NCI-H1105 (cell line): ENCODE measurements around the gene MAML2.
"Not testable (repeated sequence)": the region's sequence is repeated elsewhere in the genome, so short reads cannot be mapped to it uniquely, and the experiment has no call there.

Experiments used
- DNase-seq: peaks from one replicate; lab custom pipeline; 2025; lab: John Stamatoyannopoulos, UW

Gene MAML2

DNA sequence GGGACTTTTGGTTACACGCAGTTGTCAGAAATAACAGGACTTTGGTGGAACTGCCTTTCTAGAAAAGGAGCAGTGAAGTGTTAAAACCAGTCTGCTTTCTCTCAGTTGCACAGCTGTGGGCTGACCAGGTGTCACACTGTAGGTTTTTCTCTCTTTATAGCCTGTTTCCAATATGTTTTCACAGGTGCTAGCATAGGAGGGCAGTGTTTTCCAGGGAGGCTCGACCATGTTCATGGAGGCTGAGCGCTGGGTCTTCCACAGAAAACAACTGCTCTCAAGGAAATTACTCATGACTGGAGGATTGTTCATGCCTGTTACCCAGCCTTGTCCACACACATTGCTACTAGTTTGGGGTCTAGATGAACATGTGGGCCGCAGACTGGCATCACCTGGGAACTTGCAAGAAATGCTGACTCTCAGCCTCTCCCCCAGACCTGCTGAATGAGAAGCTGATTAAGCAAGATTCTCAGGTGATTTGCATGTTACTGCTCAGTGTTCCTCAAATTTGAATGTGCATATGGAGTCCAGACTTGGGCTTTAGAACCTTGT, 157.7 kb downstream of the MAML2 start:
- DNase-seq, result no peak

DNA sequence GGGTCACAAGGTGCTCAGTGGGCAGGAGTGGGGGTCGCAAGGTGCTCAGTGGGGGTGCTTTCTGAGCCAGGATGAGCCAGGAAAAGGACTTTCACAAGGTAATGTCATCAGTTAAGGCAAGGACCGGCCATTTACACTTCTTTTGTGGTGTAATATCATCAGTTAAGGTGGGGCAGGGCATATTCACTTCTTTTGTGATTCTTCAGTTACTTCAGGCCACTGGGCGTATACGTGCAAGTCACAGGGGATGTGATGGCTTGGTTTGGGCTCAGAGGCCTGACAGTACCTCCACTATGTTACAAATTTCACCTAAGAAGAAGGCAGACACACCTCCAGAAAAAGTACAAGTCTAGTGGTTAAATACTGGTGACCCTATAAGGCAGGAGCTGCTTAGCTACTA, 162.1 kb downstream of the MAML2 start:
- not testable (repeated sequence) for DNase-seq

GRCh38 chr11:96180341-96180740, 162.7 kb downstream of the MAML2 start:
- no peak for DNase-seq

DNA sequence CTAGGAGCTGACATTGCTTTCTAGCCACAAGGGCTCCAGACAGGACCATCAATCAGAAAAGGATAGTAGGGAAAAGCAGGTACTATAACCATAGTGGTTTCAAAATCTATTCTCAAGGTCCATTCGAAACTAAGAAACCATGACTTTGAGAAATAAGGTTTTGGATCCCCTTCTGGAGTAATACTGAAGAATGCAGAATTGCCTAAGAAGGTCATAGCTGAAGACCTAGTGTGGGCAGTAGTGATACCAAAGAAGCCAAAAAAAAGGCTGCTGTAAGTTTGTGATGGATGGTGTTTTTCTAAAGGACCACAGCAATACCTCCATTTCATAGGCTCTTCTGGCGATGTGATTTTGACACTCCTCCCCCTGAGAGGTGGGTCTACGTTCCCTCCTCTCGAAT, 163.1 kb downstream of the MAML2 start:
- no peak for DNase-seq

DNA sequence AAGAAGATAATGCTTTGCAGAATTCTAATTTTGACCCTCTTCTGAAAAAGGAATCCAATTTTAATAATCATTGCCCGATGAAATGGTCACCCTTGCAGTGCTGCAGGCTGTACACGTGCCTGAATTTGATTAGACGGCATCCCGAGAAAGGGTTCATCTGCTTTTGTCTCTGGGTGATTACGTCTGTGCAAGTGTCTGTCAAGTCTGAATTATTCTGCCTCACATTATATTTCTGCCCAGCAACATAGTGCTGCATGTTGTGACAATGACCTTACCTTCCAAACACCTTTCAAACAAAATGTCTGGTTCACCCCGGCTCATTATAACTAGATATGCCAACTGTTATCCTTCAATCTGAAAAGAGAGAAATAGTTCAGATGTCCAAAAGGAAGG, 164.1 kb downstream of the MAML2 start:
- no peak for DNase-seq

DNA sequence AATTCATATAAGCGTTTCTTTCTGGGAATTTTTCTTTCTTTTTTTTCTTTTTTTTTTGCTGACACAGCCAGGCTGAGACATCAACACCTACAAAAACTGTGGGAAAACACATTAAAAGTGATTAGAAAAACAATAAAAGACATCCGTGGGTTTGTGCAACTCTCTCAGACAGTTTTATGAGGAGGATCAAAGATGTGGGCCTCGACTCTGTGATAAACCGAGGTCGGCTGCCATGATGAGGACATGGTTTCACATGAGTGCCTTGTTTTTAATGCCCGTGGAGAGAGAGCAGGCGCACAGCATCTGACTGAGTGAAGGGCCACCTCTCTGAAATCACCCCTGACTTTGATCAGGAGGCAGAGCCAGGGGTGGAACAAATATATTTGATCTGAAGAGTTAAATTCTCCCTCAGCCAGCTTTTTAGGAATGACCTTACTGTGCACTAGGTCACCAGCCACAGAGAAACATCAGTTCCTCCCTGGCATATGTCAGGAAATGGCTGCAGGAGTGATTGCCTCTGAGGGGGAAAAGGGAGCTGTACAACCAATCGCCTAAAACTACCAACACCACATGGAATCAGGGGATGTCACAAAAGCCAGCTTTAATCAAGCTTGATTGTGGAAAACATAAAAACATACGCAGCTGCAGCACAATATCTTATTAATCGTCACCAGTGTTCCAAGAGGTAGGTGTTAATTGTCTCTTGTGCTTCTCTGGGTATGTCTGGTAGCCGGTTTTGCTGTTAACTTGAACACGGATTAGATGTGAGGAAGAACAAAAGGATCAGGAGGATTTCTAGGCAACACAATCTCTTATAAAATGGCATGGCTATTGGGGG, 164.7 kb downstream of the MAML2 start:
- no peak for DNase-seq

DNA sequence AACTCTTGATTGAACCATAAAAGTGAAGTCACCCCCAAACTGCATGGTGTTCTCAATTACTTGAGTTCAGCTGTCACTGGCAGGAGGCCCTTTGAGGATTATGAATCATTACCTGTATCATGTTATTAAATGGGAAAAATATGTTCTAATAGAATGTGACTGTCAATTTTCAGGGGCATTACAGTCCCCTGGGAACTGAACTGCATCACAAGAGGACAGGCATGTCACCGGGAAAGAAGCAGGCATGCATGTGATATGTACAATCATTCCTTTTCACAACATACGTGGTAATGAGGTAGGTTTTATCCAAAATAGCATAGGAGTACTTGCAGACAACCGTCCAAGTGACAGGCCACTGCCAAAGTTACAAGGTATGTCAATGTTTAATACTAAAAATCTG, 165.8 kb downstream of the MAML2 start:
- DNase-seq, result no peak

- DNase-seq, result no peak
These were observed 169.1 kb downstream of the MAML2 start for GRCh38 chr11:96173906-96174305.

GRCh38 chr11:96173422-96173821, 169.6 kb downstream of the MAML2 start:
- DNase-seq, result no peak

DNA sequence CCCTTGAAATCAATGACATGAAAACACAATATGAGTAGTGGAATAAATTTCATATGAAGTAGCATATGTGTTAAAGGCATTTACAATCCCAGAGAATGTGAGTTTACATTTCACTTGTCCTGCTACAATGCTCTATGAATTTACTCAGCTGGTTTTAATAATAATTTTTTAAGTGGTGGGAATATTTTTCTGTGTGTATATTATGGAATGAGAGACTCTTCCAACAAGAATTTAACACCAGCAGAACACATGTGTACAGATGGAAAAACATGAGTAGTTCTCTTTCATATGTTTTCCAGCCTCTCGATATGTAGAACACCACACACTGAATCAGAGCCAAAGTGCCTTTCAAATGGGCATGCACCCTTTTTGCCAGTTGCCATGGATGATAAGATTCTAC, 170.4 kb downstream of the MAML2 start:
- no peak for DNase-seq

GRCh38 chr11:96169250-96169649, 173.7 kb downstream of the MAML2 start:
- DNase-seq, result no peak

- DNase-seq, result no peak
These were observed 174.4 kb downstream of the MAML2 start for GRCh38 chr11:96168623-96169022.

GRCh38 chr11:96167787-96168186, 175.2 kb downstream of the MAML2 start:
- DNase-seq, result no peak

GRCh38 chr11:96167203-96167758, 175.7 kb downstream of the MAML2 start:
- DNase-seq, result no peak

GRCh38 chr11:96162816-96163499, 180.0 kb downstream of the MAML2 start:
- no peak for DNase-seq

DNA sequence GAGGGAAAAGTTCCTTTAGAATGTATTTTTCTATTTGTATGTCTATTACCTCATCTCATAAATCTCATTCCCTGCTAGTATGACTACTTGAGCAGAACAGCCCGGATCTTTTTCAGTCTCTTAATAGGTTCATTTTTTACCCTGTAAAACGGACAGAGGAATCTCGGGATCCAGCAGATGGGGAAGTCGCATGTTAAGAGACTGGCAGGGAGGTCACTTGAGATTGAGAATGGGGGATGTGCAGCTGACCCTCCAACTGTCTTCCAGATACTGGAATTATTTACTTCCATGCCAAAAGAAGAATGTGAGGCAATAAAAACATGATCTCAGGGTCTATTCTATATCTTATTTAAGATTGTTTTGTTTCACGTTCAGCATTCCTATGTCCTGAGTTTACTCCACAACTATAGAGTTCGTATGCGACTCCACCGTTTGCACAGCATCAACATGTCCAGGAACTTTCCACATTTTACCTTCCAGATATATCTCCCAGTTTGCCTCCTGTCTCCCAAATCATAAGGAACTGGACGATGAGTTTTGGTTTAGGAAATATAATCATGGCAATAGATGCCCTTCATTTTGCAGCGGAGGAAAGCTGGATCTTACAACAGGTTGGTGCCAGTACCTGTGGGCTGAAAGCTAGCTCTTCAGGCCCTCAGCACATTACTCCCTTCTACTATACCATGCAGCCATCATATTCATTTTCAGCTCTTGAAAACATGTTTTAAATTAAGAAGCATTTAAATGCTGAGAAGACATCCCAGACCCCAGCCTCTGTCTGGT, 181.5 kb downstream of the MAML2 start:
- no peak for DNase-seq

GRCh38 chr11:96160732-96161306, 182.2 kb downstream of the MAML2 start:
- no peak for DNase-seq

DNA sequence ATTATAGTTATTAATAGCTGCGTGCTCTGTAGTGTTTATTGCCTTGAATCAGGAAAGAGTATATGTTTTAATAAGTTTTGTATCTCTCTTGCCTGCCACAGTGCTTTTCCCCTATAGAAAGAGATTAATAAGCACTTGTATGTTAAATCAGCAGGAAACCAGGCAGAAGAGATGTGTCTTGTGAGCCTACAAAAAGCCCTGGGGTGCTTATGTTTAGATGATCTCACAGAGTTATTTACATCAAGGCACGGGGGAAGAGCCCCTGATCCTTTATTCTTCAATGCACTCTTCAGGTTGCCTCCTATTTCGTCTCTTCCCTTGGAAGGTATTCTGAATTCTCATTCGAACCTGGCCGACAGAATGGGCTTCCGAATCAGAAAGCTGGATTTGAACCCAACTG, 183.0 kb downstream of the MAML2 start:
- DNase-seq, result no peak

DNA sequence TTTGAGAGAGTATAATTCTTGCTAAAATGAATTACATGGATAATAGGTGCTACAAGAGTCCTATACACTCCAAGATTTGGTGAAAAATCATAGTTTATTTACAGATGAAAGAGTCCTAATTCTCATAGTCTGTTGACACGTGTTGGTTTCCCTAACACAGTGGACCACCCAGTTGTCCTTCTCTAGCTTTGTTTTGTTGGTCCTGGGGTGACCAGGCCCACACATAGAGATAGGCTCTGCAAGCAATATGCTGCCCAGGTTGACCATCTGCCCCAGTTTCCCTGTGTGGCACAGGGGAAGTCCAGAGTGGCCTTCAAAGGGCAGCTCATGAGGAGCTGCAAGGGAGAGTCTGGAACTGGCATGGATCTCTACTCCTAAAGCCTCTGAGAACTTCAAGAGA, 184.9 kb downstream of the MAML2 start:
- DNase-seq, result no peak

- DNase-seq, result no peak
These were observed 185.5 kb downstream of the MAML2 start for GRCh38 chr11:96157517-96157873.

GRCh38 chr11:96156379-96156722, 186.6 kb downstream of the MAML2 start:
- DNase-seq, result no peak
